Fibroblast of skin of right biceps (primary cell): ENCODE data around the gene ARMH2.
"Not testable (repeated sequence)": the region's sequence is repeated elsewhere in the genome, so short reads cannot be mapped to it uniquely, and the experiment has no call there.

Experiments
- DNase-seq: peaks from one replicate; pipeline ENCODE4 v3.0.0-alpha.2; 2013

Gene ARMH2

DNA sequence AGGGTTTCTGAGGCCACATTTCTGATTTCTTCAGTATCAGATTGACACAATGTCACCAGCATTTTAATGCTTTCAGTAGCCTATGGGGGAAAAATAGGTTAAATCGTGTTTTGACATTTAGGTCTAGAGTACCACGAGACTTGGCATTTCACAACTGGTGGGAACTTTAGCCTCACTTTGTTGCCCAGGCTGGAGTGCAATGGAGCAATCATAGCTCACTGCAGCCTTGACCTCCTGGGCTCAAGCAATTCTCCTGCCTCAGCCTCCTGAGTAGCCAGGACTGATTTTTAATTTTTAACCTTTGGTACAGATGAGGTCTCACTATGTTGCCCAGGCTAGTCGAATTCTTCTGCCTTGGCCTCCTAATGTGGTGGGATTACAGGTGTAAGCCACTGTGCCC is 11.0 kb upstream of the ARMH2 start:
- DNase-seq = no peak

DNA sequence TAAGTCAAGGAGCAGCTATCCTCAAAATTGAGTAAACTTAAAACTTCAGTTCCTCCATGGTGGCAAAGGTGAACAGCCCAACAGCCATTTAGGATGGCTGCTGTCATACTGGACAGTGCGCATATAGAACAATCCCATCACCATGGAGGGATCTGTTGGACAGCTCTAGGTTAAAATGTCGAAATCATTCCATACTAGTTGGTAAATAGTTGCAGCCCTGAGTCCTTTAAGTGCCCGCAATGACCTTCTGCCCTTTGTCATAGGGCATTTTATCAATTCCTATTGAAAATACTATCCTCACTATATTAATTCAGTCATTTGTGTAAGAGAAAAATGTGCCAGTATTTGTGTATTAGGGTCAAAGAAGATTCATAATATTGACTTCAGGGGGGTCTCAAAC is 8.9 kb upstream of the ARMH2 start:
- DNase-seq = no peak

- DNase-seq = peak; percentile 60
These were observed 3.7 kb upstream of the ARMH2 start for GRCh38 chr6:24802271-24803059.

DNA sequence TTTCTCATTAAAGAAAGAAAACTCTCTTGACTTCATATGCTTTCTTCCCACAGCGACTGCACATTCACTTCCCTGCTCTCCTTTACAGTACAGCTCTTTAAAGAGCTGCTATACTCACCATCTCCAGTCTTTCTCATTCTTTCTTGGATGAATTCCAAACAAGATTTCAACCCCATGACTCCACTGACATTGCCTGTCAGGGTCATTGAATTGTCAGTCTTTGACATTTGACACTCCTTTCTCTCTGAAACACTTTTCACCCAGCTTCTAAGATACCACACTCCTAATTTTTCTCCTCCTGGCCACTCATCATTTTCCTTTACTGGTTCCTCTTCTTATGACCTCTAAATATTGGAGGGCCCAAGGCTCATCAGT is 811 bp upstream of the ARMH2 start:
- peak; percentile 25 for DNase-seq

DNA sequence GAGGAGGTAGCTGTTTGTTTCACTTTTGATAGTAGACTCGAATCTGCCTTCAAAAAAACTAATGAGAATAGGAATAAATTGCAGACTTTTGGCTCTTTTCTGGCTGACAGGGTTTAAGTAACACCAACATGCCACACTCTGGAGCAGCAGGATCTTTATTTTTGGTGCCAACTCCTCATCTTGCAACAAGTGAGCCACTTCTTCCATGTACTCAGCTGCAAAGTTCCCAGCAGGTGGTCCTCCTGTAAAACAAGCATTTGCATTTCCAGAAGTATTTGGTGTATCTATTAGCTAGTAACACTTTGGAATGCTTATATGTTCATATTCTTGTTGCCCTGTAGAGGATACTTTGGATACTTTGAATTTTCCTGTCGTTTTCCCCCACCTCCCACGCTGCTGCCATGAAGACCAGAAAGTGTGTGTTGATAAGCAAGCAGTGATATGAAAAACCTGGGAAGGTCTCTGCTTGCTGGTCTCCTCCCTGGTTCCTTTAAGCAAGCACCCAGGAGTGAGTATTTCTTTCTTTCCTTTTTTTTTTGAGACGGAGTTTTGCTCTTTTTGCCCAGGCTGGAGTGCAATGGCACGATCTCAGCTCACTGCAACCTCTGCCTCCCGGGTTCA is 1.0 kb downstream of the ARMH2 start:
- DNase-seq = no peak

GRCh38 chr6:24796616-24797290 is 2.0 kb downstream of the ARMH2 start:
- peak; percentile 15 for DNase-seq

DNA sequence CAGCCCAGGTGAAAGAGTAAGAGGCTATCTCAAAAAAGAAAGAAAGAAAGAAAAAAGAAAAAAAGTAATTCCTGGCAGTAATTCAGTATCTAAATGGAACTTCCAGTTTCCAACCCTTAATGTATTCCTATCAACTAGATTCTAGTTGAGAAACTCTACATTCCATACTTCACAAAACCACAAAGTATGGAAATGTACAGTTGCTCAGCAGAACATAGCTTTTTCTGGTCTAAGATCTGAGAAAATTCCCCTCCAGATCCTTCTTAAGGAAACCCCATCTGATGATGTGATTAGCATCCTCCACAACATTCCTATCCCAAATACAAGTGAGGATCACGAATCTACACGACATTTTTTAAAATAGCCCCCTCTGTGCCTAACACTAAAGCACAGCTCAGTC is 3.6 kb downstream of the ARMH2 start:
- peak; percentile 63 for DNase-seq

DNA sequence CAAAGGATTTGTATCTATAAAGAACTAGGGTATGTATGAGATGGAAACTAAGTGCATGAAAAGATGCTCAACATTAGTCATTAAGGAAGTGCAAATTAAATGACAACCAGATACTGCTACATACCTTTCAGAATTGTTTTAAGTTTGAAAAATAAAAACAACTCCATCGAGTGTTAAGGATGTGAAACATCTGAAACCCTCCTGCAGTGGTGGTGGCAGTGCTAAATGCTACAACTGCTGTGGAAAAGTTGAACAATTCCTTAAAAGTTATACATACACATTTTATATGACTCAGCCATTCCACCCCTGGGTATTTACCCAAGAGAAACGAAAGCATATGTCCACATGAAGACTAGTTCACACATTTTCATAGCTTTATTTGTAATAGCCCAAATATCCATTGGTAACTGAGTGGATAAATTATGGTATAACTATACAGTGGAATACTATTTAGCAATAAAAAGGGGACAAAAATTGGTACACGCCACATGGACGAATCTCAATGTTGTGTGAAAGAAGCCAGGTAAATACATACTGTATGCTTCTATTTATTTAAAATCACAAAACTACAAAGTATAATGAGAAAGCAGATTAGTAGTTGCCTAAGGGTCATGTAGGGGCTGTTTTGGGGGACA is 10.6 kb downstream of the ARMH2 start:
- peak; percentile 53 for DNase-seq

- peak; percentile 10 for DNase-seq
These were observed 18.5 kb downstream of the ARMH2 start for GRCh38 chr6:24780206-24780605.

DNA sequence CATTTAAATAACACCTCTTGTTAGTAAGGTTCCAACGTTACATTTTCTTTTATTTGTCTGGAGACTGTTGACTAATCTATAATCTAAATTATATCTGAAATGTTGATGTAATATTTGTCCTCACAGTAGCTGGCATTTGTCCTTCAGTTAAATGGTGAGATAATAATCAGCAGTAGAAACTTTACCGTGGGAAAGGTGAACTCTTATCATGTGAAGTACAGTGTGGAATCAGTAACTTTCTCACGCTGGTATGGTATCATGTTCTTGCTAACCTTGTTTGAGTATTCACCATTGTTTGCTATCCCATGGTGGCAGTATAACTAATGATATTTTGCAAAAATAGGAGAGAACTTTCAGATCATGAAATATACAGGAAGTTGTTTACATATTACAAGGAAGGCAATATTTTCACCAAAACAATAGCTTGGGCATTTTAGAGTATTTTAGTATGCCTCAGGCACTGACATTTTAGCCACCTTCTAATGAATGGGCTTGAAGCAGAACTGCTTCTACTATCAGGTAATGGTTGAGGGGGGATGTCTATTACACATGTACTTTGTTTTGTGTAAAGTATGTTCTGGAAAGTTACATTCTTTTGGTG is 19.2 kb downstream of the ARMH2 start:
- no peak for DNase-seq

GRCh38 chr6:24778878-24779277 is 19.8 kb downstream of the ARMH2 start:
- DNase-seq = no peak

DNA sequence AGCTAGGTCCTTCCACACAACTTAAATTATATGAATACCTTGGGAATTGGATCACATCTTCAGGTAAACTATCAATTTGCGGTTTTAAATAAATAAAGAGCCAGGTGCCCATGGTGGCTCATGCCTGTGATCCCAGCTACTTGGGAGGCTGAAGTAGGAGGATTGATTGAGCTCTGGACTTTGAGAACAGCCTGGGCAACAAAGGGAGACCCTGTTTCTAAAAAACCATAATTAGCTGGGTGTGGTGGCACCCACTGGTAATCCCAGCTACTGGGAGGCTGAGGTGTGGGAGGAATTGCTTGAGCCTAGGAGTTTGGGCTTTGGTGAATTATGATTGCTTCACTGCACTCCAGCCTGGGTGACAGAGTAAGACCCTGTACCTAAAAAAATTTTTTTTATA is 20.6 kb downstream of the ARMH2 start:
- no peak for DNase-seq

DNA sequence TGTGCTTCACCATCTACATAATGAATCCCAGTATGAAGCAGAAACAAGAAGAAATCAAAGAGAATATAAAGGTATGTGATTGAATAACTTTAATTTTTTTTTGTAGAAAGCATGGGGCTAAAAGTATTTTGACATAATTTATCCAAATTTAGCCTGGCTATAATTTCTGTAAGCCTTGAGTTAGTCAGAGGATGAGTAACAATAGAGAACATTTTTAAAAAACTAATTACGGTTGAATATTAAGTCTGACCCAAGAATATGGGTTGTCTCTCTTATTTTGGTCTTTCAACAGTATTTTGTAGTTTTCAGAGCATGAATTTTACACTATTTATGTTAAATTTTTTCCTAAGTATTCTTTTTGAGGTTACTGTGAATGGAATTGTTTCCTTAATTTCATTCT is 21.5 kb downstream of the ARMH2 start:
- peak; percentile 10 for DNase-seq

DNA sequence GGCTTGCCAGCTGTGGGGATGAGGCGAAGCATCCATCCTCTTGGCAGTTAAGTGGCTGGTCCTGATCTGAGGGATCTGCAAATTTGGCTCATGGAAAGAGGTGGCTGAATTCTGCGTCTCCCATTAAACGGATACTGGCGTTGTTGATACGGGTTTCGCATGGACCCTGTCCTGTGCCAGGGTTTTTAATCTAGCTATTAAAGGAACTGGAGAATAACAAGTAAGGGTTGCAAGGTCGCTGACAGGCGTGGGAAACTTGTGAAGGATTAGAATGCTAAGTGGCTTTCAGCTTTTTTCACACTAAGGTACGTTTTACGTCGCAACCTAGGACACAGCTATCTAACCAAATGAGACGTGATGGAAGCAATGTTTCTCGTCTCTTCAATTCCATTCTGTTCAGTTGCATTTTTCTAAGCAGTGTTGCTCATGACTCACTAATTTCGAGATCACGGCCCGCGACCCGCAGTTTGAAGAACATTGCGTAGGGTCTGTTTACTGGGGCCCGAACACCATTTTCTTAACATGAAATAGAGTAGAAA is 23.1 kb downstream of the ARMH2 start:
- peak; percentile 63 for DNase-seq

DNA sequence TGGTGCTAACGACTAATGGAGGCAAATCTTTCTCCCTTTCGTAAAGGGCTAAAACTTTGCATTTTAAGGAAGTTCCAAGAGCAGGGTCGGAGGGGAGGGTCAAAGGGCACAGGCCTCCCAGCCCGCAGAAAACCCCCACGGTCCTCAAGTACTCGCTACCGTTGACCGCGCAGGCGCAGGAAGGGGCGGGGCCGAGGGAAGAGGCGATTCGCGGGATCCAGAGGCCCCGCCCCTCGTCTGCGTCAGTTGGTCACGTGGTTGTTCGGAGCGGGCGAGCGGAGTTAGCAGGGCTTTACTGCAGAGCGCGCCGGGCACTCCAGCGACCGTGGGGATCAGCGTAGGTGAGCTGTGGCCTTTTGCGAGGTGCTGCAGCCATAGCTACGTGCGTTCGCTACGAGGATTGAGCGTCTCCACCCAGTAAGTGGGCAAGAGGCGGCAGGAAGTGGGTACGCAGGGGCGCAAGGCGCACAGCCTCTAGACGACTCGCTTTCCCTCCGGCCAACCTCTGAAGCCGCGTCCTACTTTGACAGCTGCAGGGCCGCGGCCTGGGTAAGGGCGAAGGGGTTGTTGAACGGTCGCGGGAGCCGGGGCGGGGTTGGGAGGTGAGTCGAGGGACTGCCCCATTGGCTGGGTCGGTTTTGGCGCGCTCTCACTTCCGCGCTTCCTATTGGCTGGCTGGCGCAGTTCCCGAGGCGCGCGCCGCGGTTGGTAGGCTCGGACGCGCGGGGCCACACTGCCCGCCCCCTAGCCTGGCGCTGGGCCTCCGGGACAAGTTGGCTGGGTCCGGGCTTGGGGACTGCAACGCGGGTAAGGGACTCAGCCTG is 23.8 kb downstream of the ARMH2 start, which contains the start of gene GMNN:
Gene GMNN, plus strand, starts transcription at position 242 of the 824 bp plus-strand sequence. CDS start 2,310 bp downstream, outside the sequence.
- peak; percentile 94 for DNase-seq

GRCh38 chr6:24768361-24768760 is 30.4 kb downstream of the ARMH2 start:
- peak; percentile 73 for DNase-seq

DNA sequence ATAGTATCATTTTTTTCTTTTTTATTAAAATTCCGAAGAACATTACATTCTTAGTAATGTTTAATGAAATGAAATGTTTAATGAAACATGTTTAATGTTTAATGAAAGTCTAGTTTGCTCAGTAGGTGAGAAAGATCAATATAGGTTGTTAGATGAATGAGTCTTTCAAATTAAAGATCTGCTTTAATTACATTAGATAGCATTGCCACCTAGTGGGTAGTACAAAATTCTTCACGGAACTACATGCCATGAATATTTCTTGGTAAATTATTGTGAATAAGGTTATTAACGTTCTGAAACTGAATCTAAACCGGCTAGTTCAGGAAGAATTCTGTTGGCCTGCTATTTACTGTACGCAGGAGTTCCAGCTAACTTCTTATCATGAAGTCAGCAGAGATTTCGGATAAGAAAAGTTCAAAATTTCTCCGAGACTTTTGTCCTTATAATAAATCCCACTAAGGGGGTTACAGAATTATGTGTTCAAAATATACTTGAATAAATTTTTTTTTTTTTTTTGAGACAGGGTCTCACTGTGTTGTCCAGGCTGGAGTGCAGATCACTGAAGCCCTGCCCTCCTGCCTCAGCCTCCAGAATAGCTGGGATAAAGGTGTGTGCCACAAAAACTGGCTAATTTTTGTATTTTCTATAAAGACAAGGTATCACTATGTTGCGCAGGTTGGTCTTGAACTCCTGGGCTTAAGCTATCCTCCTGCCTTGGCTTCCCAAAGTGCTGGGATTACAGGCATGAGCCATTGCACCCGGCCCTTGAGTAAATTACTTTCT is 31.8 kb downstream of the ARMH2 start:
- DNase-seq = peak; percentile 38

GRCh38 chr6:24765968-24766367 is 32.7 kb downstream of the ARMH2 start:
- not testable (repeated sequence) for DNase-seq

- not testable (repeated sequence) for DNase-seq
These were observed 33.6 kb downstream of the ARMH2 start for GRCh38 chr6:24764833-24765828.

- DNase-seq = no peak
These were observed 35.1 kb downstream of the ARMH2 start for GRCh38 chr6:24763578-24763977.
